HL-60 (cell line): ENCODE data around the gene FAM204A.

Source experiments
- DNase-seq, 2 experiments: peaks; one replicate each; pipeline ENCODE4 v3.0.0-alpha.2; 2010 to 2020; ENCODE audit warnings: low read depth in 1 of 2, low spot score in 1 of 2
- H3K27ac ChIP-seq: fragments of 250-450 bp; sonication (Bioruptor Pico); replicated peaks from 2 replicates; pipeline ENCODE4 v1.5.1; 2020; ENCODE audit warnings: mild to moderate bottlenecking, moderate library complexity
- H3K27me3 ChIP-seq: fragments of 250-450 bp; sonication (Bioruptor Pico); 2 replicates; pipeline ENCODE4 v1.5.1; 2021; ENCODE audit warnings: mild to moderate bottlenecking, moderate library complexity; ENCODE audit not compliant: insufficient read depth, poor library complexity, severe bottlenecking
- H3K4me3 ChIP-seq: replicated peaks from 2 replicates; pipeline ENCODE4 v1.5.1; 2011; ENCODE audit warnings: mild to moderate bottlenecking, control low read depth, low read length; ENCODE audit not compliant: insufficient read depth
- CTCF ChIP-seq: IDR thresholded peaks from one replicate; pipeline ENCODE4 v1.5.1; 2011; ENCODE audit warnings: low read length, control low read depth, inconsistent platforms; ENCODE audit not compliant: insufficient read depth
- GABPA ChIP-seq: IDR thresholded peaks from 2 replicates; pipeline ENCODE4 v1.6.1; 2012; ENCODE audit warnings: low read depth
- POLR2AphosphoS5 ChIP-seq: IDR thresholded peaks from 2 replicates; pipeline ENCODE4 v1.6.1; 2012; ENCODE audit warnings: low read depth
- REST ChIP-seq: IDR thresholded peaks from 2 replicates; pipeline ENCODE4 v1.6.1; 2012; ENCODE audit warnings: low read depth; ENCODE audit not compliant: insufficient replicate concordance
- SPI1 ChIP-seq: IDR thresholded peaks from 2 replicates; pipeline ENCODE4 v1.6.1; 2012; ENCODE audit warnings: low read depth, mild to moderate bottlenecking, borderline replicate concordance

Gene FAM204A

GRCh38 chr10:118276727-118277126 is 65.4 kb downstream of the FAM204A start:
- TF ChIP-seq CTCF, result no peak
- no peak for TF ChIP-seq SPI1
- TF ChIP-seq REST, result no peak
- TF ChIP-seq POLR2AphosphoS5, result no peak
- TF ChIP-seq GABPA, result no peak
- no peaks in the 10 kb centered on the region for H3K27me3 ChIP-seq
- DNase-seq, result no peak
- no peak overlapping the region for H3K4me3 ChIP-seq
- H3K27ac ChIP-seq, result no peak overlapping the region

- no peak for DNase-seq
- H3K4me3 ChIP-seq, result no peak overlapping the region
- H3K27me3 ChIP-seq, result peaks cover 3% of the 10 kb centered on the region
- TF ChIP-seq GABPA (no peak), SPI1 (no peak), REST (no peak), CTCF (no peak), POLR2AphosphoS5 (no peak)
- H3K27ac ChIP-seq, result no peak overlapping the region
Measured at GRCh38 chr10:118276204-118276603, 65.9 kb downstream of the FAM204A start.

- Histone ChIP-seq H3K4me3 (no peak overlapping the region), H3K27me3 (peaks cover 3% of the 10 kb centered on the region), H3K27ac (no peak overlapping the region)
- TF ChIP-seq POLR2AphosphoS5 (no peak), GABPA (no peak), SPI1 (no peak), REST (no peak), CTCF (no peak)
- no peak for DNase-seq
Measured at GRCh38 chr10:118273662-118274061, 68.5 kb downstream of the FAM204A start.
